ENCODE data around the gene SMG6. TPM values are rescaled to one million over a fixed set of nuclear protein-coding genes. Genes with fewer than 3 reads are reported as not detected.
"Not testable (repeated sequence)": the region's sequence is repeated elsewhere in the genome, so short reads cannot be mapped to it uniquely, and the experiment has no call there.

Gene SMG6
- polyA plus RNA-seq, 3 donors = 31.1 to 36.1 (median 32.9) TPM

DNA sequence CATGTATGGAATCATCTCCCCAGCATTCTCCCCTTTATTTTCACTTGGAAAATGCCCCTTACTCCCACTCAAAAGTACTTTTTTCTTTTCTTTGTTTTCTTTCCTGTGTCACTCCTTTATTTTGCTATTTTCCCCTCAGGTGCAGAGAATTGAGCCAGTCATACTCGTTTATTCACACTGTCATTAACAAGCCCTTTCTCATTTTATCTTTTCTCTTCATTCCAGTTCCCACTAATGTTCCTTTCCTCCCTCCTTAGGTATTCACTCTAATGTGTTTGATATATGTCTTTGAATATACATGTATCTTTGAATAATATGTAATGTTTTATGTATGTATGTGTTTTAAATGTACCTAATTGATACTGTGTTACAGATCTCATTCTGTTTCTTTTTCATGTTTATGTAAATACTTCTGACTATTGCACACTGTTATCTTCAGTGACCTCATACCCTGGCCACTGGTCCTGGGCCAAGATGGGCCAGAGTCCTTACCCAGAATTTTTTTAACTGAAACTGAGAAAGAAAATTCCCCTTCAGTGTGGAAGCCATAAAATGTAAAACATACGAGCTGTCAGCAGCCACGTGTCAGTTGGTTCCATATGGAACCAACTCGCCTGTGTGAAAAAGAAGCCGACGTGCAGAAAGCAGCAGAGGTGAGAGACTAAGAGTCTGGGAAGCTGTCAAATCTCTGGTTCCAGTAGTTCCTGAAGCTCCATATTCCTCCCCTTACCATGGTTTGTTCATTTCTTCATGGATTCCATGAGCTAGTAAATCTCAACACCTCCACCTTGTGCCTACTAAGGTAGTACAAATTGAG lies 6.0 kb upstream of the SMG6 start:
- DNase-seq (ENCODE audit: low read depth in 3 of 3, low spot score in 2 of 3) = peak in 1 of 3 donors; percentile 8

DNA sequence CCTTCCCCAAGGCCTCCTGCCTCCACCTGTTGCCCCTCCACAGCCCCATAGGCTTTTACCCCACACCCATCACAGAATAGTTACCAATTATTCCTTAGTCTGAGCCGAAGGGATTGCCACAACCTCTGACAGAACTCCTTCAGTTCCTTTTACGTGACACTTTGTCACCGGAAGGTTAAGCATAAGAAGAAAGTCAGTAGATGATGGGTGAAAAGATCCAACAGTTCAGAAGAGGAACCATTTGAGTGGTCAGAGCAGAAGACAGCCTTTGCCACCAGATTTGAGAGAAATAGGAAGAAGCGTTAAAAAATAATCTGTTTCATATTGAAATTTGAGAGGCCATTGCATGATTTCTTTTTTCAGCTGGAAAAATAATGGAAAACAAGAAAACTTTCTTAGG lies 1.3 kb upstream of the SMG6 start:
- no peak for DNase-seq (ENCODE audit: low read depth in 3 of 3, low spot score in 2 of 3)

DNA sequence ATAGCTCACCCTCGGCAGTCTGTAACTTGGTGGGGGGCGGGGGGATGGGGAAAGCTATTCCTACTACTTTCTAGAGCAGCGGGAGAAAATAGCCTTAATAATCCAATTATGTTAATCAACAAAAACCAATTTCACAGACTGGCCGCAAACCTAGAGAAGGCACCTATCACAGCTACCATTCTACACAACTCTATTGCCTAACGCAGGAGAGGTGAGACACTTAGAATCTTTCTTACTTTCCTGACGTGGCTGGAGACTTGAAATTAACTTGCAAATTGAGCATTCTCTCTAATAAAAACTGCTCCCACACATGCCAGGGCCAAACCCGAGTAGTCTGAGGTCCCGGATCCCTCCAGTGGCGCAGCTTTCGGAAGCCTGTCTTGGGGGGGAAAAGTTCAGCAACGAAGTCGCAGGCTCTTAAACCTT lies 794 bp downstream of the SMG6 start:
- peak; percentile 4 to 20 (median 5) for DNase-seq (ENCODE audit: low read depth in 3 of 3, low spot score in 2 of 3)

GRCh38 chr17:2299756-2300155 lies 3.8 kb downstream of the SMG6 start:
- no peak for DNase-seq (ENCODE audit: low read depth in 3 of 3, low spot score in 2 of 3)

GRCh38 chr17:2299136-2299535 lies 4.4 kb downstream of the SMG6 start:
- no peak for DNase-seq (ENCODE audit: low read depth in 3 of 3, low spot score in 2 of 3)

DNA sequence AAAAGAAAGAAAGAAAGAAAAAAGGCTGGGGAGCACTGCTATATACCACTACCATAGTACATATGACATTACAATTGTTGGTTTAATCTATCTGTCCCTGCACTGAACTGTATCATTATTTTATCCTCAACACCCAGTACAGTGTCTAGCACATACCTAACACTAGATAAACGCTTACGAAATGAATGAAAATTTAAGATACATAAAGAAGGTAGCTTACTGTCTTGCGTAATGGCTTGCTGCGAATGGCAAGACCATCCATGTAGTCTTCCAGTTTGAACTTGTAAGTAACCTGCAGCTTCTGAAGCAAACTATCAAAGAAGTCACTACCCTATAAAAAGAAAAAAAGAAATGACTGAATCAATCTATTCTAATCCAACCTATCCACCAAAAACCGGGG lies 6.6 kb downstream of the SMG6 start:
- DNase-seq (ENCODE audit: low read depth in 3 of 3, low spot score in 2 of 3) = no peak

DNA sequence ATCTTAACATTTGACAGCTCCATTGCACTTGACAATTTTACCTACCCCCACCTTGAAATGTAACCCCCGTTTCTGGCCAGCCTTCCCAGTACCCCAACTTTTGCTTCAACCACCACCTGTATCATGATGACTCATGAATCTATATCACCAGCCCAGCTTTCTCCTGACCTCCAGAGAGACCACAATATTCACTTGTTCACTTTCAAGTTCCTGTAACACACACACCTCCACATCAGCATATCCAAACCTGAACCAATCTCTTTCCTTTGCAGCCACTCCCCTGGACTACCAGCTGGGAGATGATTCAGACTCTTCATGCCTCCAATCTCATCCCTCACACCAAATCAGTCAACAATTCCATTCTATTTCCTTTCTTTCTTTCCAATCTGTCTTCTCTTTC lies 8.0 kb downstream of the SMG6 start:
- DNase-seq (ENCODE audit: low read depth in 3 of 3, low spot score in 2 of 3) = no peak

DNA sequence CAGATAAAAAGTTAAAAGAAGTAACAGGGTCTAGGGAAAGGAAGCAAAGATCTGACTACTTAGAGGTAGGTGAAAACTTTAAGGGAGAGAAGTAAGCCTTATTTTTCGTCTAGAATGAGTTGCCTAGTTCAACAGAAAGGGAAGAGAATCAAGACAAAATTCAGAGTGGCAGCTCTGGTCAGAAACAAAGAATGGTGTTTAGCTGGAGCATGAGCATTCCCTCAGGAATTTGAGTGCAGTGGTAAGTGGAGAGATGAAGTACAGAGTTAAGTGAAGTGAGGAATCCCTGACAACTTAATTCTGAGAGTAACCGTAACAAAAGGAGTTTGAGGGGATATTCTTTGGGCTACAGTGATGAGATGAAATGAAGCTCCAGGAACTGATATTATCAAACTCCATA lies 11.5 kb downstream of the SMG6 start:
- DNase-seq (ENCODE audit: low read depth in 3 of 3, low spot score in 2 of 3) = no peak

GRCh38 chr17:2289878-2290478 lies 13.6 kb downstream of the SMG6 start:
- no peak for DNase-seq (ENCODE audit: low read depth in 3 of 3, low spot score in 2 of 3)

DNA sequence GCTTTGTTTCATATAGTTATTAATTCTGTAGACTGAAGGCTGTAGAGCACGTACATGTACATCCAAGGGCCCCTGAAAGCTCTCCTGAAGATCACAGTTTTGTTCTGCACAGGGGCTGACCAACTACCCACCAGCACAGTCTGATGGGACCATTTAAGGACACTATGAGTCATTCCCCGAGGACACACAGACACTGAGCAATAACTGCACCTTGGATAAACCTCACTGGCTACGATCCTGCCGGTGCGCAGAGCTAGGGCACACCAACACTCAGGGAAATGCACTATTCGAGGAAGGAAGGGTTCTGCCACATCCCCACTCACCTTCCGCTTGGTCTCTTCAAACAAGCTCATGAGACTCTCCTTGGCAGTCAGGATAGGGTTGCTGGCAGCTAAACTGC lies 20.3 kb downstream of the SMG6 start:
- DNase-seq (ENCODE audit: low read depth in 3 of 3, low spot score in 2 of 3) = no peak

GRCh38 chr17:2282297-2282873 lies 21.2 kb downstream of the SMG6 start:
- peak; percentile 47 to 63 (median 56) for DNase-seq (ENCODE audit: low read depth in 3 of 3, low spot score in 2 of 3)

GRCh38 chr17:2279707-2280106 lies 23.9 kb downstream of the SMG6 start:
- DNase-seq (ENCODE audit: low read depth in 3 of 3, low spot score in 2 of 3) = no peak

- no peak for DNase-seq (ENCODE audit: low read depth in 3 of 3, low spot score in 2 of 3)
Measured at GRCh38 chr17:2277429-2278170, 26.0 kb downstream of the SMG6 start.

DNA sequence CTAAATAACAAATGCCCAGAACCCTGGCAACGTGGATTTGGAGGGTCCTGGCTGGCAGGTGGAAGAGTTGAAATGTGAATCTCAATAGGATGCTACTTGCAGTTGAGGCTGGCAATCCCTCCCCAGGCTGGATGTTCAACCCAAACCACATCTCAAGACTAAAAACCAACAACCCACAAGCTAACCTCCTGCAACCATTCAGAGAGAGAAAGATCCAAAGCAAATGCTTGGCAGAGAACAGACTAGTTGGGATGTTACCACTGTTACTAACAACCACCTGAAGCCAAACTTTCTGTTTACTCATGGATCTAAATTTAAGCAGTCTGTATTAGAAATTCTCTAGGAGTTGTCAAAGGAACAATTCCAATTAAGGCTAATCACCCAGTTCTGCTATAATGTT lies 27.9 kb downstream of the SMG6 start:
- DNase-seq (ENCODE audit: low read depth in 3 of 3, low spot score in 2 of 3) = no peak

- DNase-seq (ENCODE audit: low read depth in 3 of 3, low spot score in 2 of 3) = no peak
Measured at GRCh38 chr17:2274414-2274813, 29.2 kb downstream of the SMG6 start.

GRCh38 chr17:2271985-2272702 lies 31.4 kb downstream of the SMG6 start:
- no peak for DNase-seq (ENCODE audit: low read depth in 3 of 3, low spot score in 2 of 3)

DNA sequence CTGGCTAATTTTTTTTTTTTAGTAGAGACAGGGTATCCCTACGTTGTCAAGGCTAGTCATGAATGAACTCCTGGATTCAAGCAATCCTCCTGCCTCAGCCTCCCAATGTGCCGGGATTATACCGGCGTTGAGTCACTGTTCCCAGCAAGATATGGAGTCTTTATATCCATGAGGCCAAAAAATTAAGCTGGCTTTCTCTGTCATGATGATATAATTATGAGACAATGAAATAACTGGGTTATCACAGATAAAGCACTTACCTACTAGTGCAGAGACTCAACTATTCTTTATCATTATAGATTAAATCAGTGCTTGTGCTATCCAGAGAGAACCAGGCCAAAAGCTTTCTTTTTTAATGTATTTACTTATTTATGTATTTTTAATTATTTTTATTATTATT lies 36.2 kb downstream of the SMG6 start:
- DNase-seq (ENCODE audit: low read depth in 3 of 3, low spot score in 2 of 3) = no peak

DNA sequence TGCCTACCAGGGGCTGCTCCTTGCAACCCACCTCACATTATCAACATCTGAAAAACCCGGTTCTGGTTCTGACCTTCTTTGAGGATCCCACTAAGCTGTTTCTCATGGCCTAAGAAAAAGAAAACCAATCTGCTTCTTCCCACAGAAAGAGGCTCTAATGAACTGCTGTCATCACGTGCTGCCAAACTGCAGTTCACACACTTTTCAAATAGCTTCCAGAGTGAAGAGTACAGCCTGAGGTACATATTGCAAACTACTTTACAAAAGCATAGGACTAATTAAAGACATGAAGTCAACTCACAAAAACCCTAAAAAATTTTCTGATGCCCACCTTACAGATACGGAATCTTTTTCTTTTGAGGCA lies 36.7 kb downstream of the SMG6 start:
- DNase-seq (ENCODE audit: low read depth in 3 of 3, low spot score in 2 of 3) = no peak

- DNase-seq (ENCODE audit: low read depth in 3 of 3, low spot score in 2 of 3) = no peak
Measured at GRCh38 chr17:2266045-2266864, 37.3 kb downstream of the SMG6 start.

DNA sequence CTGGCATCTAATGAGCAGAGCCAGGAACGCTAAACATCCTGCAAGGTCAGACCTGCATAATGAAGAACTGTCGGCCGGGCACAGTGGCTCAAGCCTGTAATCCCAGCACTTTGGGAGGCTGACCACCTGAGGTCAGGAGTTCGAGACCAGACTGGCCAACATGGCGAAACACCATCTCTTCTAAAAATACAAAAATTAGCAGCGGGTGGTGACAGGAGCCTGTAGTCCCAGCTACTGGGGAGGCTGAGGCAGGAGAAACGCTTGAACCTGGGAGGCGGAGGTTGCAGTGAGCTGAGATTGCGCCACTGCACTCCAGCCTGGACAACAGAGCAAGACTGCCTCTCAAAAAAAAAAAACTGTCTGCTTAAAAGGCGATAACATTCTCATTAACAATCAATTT lies 38.4 kb downstream of the SMG6 start:
- DNase-seq (ENCODE audit: low read depth in 3 of 3, low spot score in 2 of 3) = not testable (repeated sequence)
